Choroid plexus epithelial cell (primary cell): ENCODE results near the gene BRD4.

Source experiments
- DNase-seq: peaks from one replicate; pipeline ENCODE4 v3.0.0-alpha.2; 2010; ENCODE audit warnings: low read depth
- H3K4me3 ChIP-seq: 2 replicates; pipeline ENCODE4 v1.5.1; 2011; ENCODE audit warnings: low read depth, mild to moderate bottlenecking, control low read depth, low read length, moderate library complexity
- TF ChIP-seq, protein P1 (sequence below): conservative IDR thresholded peaks from 2 replicates; pipeline ENCODE4 v1.5.1; 2011; ENCODE audit warnings: low read depth, mild to moderate bottlenecking, control low read depth, inconsistent platforms, low read length, moderate library complexity

BRD4 gene

DNA sequence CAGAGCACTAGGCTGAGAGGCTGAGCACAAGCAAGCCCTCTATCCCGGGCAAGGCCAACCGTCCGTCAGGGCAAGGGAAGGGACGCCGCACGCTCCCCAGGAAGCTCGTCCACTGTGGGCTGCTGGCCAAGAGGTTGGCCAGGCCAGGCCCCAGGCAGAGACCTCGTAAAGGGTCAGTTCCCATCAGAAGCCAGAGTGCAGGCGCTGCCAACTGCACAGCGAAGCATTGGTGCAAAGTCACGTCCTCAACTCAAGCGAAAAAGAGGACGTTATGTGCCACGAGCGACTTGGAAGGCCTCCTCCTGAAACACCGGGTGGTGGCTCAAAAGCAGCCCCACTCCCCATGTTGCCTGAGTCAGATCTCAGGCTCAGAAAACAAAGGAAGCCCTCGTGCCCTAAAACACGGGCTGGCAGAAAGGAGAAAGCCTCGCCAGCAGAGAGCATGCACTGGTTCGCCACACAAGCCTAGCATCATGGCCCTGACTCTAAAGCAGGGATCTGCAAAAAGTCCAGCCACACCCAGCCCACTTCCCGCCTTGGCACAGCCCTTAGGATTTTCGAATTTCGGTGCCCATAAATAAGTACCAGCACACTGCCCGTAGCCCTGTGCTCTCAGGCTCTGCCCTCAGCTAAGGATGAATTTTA is 42.6 kb upstream of the BRD4 start:
- no peak overlapping the region for H3K4me3 ChIP-seq
- TF ChIP-seq, protein P1, sequence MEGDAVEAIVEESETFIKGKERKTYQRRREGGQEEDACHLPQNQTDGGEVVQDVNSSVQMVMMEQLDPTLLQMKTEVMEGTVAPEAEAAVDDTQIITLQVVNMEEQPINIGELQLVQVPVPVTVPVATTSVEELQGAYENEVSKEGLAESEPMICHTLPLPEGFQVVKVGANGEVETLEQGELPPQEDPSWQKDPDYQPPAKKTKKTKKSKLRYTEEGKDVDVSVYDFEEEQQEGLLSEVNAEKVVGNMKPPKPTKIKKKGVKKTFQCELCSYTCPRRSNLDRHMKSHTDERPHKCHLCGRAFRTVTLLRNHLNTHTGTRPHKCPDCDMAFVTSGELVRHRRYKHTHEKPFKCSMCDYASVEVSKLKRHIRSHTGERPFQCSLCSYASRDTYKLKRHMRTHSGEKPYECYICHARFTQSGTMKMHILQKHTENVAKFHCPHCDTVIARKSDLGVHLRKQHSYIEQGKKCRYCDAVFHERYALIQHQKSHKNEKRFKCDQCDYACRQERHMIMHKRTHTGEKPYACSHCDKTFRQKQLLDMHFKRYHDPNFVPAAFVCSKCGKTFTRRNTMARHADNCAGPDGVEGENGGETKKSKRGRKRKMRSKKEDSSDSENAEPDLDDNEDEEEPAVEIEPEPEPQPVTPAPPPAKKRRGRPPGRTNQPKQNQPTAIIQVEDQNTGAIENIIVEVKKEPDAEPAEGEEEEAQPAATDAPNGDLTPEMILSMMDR = no peak
- DNase-seq = no peak

DNA sequence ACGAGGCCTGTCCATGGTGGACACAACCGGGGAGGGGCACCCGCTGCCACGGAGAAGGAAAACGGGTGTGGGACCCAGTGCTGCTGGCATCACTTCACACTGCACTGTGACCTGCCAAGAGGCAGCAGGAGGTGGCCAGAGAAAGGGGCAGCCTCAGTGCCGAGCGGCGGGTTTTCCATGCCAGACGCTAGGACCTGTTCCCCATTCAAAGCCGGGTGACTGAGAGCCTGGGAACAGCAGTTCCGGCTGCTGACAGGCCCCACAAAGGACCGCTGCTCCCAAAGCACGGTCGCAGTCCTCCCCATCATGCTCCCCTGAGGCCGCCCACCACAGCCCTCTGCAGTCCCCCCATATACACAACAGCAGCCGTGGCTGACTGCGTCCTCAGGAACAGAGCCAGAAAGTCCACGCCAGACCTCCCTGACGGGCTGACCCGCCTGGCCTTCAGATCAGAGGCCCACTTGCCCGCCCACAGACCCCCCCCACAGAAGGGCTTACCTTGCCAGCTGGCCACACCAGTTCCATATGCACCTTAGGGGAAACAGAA is 41.8 kb upstream of the BRD4 start:
- TF ChIP-seq, protein P1 = no peak
- DNase-seq = no peak
- no peak overlapping the region for H3K4me3 ChIP-seq

DNA sequence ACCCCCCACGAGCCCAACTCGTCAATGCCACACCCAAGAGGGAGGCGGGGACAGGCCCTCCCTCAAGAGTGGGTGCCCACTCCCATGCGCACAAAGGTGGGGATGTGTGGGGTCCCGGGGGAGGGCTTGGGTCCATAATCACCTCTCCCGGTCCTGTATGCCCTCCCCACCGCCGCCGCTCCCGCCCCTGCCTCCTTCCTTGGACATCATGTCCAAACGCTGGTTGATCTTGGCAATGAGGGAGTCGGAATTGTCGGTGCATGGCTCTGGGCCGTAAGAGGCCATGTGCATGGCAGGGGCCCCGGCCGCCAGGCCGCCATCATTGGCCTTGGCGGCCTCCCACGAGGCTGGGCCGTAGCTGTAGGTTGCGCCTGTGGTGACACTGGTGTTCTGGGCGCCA is 41.3 kb upstream of the BRD4 start:
- TF ChIP-seq, protein P1 = no peak
- no peak for DNase-seq
- no peak overlapping the region for H3K4me3 ChIP-seq

DNA sequence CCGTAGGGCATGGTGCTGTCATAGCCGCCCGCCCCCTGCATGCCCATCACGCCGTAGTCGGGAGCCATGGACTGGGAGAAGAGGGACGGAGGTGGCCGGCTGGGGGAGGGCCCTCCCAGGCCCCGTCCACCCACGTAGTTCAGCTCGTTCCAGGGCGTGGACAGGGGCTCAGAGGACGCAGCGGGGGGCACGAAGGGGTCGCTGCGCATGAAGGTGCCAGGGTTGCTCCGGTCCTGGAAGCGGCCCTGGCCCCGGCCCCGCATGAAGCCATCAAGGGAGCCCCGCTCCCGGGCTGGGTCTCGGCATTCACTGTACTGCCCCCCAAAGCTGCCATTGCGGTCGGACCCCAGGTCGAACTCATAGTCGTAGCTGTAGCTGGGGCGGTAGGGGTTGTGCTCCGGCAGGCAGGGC is 40.6 kb upstream of the BRD4 start:
- TF ChIP-seq, protein P1 = no peak
- H3K4me3 ChIP-seq = no peak overlapping the region
- DNase-seq = no peak

DNA sequence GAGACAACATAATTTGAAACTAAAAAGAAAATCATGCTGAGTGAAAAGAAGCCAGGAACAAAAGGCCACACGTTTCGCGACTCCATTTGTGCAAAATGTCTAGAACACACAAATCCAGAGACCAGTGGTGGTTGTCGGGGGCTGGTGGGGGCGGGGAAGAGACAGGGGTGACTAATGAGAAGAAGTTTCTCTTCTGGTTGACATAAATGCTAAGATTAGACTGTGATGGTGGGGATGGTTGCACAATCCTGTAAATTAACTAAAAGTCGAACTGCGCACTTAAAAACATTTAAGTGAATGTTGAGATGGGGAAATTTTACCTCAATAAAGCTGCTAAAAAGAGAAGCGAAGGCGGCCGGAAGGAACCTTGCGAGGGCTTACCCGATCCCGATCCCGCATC is 40.1 kb upstream of the BRD4 start:
- H3K4me3 ChIP-seq = no peak overlapping the region
- no peak for DNase-seq
- TF ChIP-seq, protein P1 = no peak

DNA sequence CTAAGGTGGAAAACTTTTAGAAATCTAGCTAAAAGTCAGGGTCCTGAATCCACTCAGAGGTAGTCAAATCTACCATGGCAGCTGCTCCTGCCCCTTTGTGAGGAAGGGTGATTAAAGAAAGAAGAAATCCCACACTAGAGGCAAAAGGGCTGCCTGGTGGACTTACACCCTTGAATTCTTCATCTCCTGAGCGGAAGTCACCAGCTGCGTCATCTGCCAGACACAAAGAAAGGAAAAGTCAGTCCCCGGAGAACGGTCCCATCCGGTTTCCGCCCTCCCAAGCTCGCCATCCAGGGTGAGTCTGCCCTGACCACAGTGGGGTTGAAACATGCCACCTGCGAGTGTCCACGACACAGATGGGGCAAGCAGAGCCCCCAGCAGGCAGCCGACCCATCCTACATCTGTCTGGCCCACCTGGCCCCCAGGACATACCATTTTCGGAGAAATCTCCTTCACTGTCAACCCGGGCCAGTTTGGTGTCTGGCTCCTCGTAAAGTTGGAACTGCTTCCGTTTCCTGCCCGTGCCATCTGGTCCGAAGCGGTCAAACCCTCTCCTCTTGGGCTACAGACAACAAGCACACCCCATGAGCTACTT is 39.5 kb upstream of the BRD4 start:
- no peak overlapping the region for H3K4me3 ChIP-seq
- TF ChIP-seq, protein P1 = no peak
- no peak for DNase-seq

DNA sequence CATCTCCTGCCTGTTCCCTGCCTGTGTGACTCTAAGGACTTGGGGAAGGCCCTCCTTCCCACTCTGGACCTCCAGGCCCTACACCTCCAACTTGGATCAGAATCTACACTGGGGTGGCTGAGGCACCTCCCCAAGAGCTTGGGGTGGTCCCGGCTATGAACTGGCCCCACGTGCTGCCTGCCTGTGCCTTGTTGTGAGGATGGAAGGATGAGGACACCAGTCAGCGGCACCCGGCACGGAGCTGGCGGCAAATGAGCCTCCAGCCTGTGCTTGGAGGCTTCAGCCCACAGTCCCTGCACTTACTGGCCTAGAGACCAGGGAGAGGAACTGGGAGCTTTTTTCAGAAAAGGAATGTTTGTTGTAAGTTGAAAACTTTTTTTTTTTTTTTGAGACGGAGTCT is 38.8 kb upstream of the BRD4 start:
- no peak for DNase-seq
- H3K4me3 ChIP-seq = no peak overlapping the region
- TF ChIP-seq, protein P1 = no peak
